Osteoblast (primary cell): ENCODE measurements around the gene IFT122. TPM values are rescaled to one million over a fixed set of nuclear protein-coding genes. Genes with fewer than 3 reads are reported as not detected.
"Not testable (repeated sequence)": the region's sequence is repeated elsewhere in the genome, so short reads cannot be mapped to it uniquely, and the experiment has no call there.

Experiments
- DNase-seq: peaks from one replicate; pipeline ENCODE4 v3.0.0; 2011; ENCODE audit warnings: low spot score, mixed read lengths; ENCODE audit not compliant: insufficient read length; ENCODE audit errors: missing footprints
- H2AFZ ChIP-seq: 2 replicates; pipeline ENCODE4 v1.6.0; 2011; ENCODE audit warnings: mild to moderate bottlenecking, low read length
- H3K27ac ChIP-seq: 2 replicates; pipeline ENCODE4 v1.5.1; 2011; ENCODE audit warnings: mild to moderate bottlenecking, low read depth, low read length, moderate library complexity
- H3K27me3 ChIP-seq: 2 replicates; pipeline ENCODE4 v1.6.0; 2012; ENCODE audit warnings: mild to moderate bottlenecking, control low read depth, inconsistent platforms, low read length, moderate library complexity; ENCODE audit not compliant: insufficient read depth
- H3K36me3 ChIP-seq: 2 replicates; pipeline ENCODE4 v1.5.1; 2011; ENCODE audit warnings: mild to moderate bottlenecking, low read length, control low read depth, moderate library complexity; ENCODE audit not compliant: insufficient read depth
- H3K4me1 ChIP-seq: 2 replicates; pipeline ENCODE4 v1.5.1; 2011; ENCODE audit warnings: mild to moderate bottlenecking, low read length, control low read depth, moderate library complexity; ENCODE audit not compliant: insufficient read depth
- H3K4me2 ChIP-seq: 2 replicates; pipeline ENCODE4 v1.6.0; 2011; ENCODE audit warnings: mild to moderate bottlenecking, low read length; ENCODE audit not compliant: insufficient read depth
- H3K4me3 ChIP-seq: fragments of 200-600 bp; sonication (generic); 3 replicates; pipeline ENCODE4 v1.5.1; 2012; ENCODE audit warnings: mild to moderate bottlenecking, low read length, inconsistent platforms; ENCODE audit not compliant: insufficient read depth
- H3K79me2 ChIP-seq: 2 replicates; pipeline ENCODE4 v1.6.0; 2012; ENCODE audit warnings: mild to moderate bottlenecking, low read length, control low read depth, inconsistent platforms; ENCODE audit not compliant: insufficient read depth
- H3K9me3 ChIP-seq: 2 replicates; pipeline ENCODE4 v1.5.1; 2011; ENCODE audit warnings: low read depth, low read length, control low read depth
- H4K20me1 ChIP-seq: 2 replicates; pipeline ENCODE4 v1.6.0; 2012; ENCODE audit warnings: mild to moderate bottlenecking, low read length, control low read depth; ENCODE audit not compliant: insufficient read depth
- total RNA-seq: library from RNA; depleted of rRNA; stranded (reverse); fragments of >200 nt; gene quantifications from 2 replicates; pipeline ENCODE4 v1.2.3, GENCODE V29; 2012
- TF ChIP-seq, protein P1 (sequence below): IDR thresholded peaks from 2 replicates; pipeline ENCODE4 v1.5.1; 2011; ENCODE audit warnings: mild to moderate bottlenecking, low read depth, low read length, moderate library complexity; ENCODE audit errors: extremely low read depth

The IFT122 gene
- total RNA-seq, 1 donor: 30.4 TPM

DNA sequence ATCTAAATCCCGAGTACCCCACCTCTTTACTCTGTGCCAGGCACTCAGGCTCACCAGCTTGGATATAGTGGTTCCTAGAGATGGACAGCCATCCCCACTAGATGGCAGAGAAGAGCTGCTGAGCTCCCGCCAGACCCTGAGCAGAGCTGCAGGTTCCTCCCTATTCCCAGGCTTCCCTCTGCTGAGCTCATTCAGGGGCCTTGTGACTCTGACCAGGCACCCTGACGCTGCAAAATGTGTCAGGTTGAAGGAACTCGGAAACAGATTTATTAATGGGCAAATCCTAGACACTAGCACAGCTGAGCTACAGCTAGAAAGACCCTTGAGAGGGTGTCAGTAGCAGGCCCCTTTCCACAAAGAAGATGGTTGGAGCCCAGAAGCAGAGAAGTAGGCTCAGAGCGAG, 50.2 kb downstream of the IFT122 start:
- Histone ChIP-seq H4K20me1 (no peaks in the 10 kb centered on the region), H3K4me1 (peaks cover 45% of the 10 kb centered on the region), H2AFZ (peak overlapping the region; percentile 39), H3K79me2 (peaks cover 4% of the 10 kb centered on the region), H3K4me2 (no peak overlapping the region), H3K36me3 (peaks cover 20% of the 10 kb centered on the region), H3K9me3 (no peaks in the 10 kb centered on the region), H3K27me3 (no peaks in the 10 kb centered on the region), H3K27ac (peak overlapping the region; percentile 98), H3K4me3 (no peak overlapping the region)
- TF ChIP-seq, protein P1, sequence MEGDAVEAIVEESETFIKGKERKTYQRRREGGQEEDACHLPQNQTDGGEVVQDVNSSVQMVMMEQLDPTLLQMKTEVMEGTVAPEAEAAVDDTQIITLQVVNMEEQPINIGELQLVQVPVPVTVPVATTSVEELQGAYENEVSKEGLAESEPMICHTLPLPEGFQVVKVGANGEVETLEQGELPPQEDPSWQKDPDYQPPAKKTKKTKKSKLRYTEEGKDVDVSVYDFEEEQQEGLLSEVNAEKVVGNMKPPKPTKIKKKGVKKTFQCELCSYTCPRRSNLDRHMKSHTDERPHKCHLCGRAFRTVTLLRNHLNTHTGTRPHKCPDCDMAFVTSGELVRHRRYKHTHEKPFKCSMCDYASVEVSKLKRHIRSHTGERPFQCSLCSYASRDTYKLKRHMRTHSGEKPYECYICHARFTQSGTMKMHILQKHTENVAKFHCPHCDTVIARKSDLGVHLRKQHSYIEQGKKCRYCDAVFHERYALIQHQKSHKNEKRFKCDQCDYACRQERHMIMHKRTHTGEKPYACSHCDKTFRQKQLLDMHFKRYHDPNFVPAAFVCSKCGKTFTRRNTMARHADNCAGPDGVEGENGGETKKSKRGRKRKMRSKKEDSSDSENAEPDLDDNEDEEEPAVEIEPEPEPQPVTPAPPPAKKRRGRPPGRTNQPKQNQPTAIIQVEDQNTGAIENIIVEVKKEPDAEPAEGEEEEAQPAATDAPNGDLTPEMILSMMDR: peak; percentile 96
- peak; percentile 97 for DNase-seq

DNA sequence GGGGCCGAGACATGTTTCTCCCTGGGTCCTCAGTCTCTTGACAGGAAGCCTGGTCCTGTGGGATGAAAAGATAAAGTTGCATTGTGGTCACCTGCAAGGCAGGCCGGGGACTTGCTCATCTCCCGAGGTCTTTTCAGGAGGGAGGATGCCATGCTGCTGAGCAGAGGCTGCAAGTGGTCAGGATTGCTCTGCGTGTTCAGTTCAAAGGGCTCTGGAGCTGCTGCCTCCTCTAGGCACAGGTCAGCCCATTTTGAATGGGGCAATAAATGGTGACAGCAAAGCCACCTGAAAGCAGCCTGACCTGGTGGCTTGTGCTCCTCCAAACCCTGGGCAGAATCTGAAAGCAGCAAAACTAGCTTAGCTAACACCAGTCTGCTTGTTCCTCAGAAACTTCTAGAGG, 51.1 kb downstream of the IFT122 start:
- not testable (repeated sequence) for H3K4me2 ChIP-seq, H3K27me3 ChIP-seq, H3K9me3 ChIP-seq, DNase-seq, H3K79me2 ChIP-seq, H4K20me1 ChIP-seq, H3K4me3 ChIP-seq, H2AFZ ChIP-seq
- Histone ChIP-seq H3K36me3 (peaks cover 20% of the 10 kb centered on the region), H3K4me1 (peaks cover 41% of the 10 kb centered on the region), H3K27ac (peak overlapping the region; percentile 98)

DNA sequence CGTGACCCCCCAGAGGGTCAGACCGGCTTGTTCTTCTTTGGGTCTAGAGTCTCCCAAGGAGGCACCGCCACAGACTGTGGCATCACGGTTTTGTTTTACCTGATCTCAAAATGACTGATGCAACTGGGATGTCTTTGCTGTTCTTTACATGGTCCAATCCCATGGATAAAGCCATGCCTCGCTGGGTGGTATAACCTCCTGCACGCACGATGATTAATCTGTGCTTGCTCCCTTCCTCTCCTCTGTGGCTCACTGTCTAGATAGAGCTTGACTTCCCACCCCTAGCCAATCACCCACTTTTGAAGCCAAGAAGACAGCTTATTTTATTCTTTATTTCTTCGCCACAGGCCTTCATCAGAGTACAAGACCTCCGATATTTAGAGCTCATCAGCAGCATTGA, 51.8 kb downstream of the IFT122 start:
- peaks cover 4% of the 10 kb centered on the region for H3K79me2 ChIP-seq
- H3K4me1 ChIP-seq: peaks cover 34% of the 10 kb centered on the region

DNA sequence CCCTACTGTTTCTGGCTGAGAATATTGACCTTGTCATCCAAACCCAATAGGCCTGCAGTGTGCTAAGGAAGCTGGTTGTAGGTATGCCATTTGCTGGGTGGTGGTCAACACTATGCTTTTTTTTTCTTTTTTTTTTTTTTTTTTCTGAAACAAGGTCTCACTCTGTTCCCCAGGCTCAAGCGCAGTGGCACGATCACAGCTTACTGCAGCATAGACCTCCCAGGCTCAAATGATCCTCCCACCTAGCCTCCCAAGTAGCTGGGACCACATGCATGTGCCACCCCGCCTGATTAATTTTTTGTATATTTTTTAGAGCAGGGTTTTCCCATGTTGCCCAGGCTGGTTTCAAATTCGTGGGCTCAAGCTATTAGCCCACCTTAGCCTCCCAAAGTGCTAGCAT, 52.7 kb downstream of the IFT122 start:
- DNase-seq: no peak
- H2AFZ ChIP-seq: no peak overlapping the region
- no peaks in the 10 kb centered on the region for H3K27me3 ChIP-seq
- no peaks in the 10 kb centered on the region for H4K20me1 ChIP-seq
- no peak overlapping the region for H3K4me2 ChIP-seq
- H3K79me2 ChIP-seq: peaks cover 4% of the 10 kb centered on the region
- TF ChIP-seq, protein P1: no peak
- peaks cover 25% of the 10 kb centered on the region for H3K4me1 ChIP-seq
- no peak overlapping the region for H3K4me3 ChIP-seq
- H3K27ac ChIP-seq: peak overlapping the region; percentile 98
- H3K9me3 ChIP-seq: no peaks in the 10 kb centered on the region
- H3K36me3 ChIP-seq: peaks cover 20% of the 10 kb centered on the region

More for the DNA sequence above, 51.8 kb downstream of the IFT122 start:
- Histone ChIP-seq H2AFZ (no peak overlapping the region), H3K9me3 (no peaks in the 10 kb centered on the region), H3K4me3 (no peak overlapping the region), H3K27me3 (no peaks in the 10 kb centered on the region), H3K27ac (peak overlapping the region; percentile 98), H4K20me1 (no peaks in the 10 kb centered on the region), H3K36me3 (peaks cover 20% of the 10 kb centered on the region), H3K4me2 (no peak overlapping the region)
- TF ChIP-seq, protein P1: no peak
- peak; percentile 86 for DNase-seq
